K562 (cell line): ENCODE measurements around the gene TMCC1. TPM values are rescaled to one million over a fixed set of nuclear protein-coding genes. Genes with fewer than 3 reads are reported as not detected.

Experiments used
- ATAC-seq: fragments of 200-7000 bp; cut with Tn5 transposase; 3 replicates; pipeline ENCODE4 v1.9.1; 2020; ENCODE audit warnings: moderate library complexity
- BruUV-seq: library from RNA; stranded (reverse); fragments of 400-500 nt; replicated peaks from 2 replicates; lab custom pipeline; 2021; lab: Mats Ljungman, UMichigan
- CTCF ChIA-PET: fragments of 300-600 bp; formaldehyde crosslinking; extraction: SDS; loops from one replicate; lab custom pipeline; 2021; ENCODE audit warnings: low intra/inter-chr PET ratio; lab: Yijun Ruan, JAX
- POLR2A ChIA-PET: fragments of 300-600, 350-650 bp; sonication (Branson Sonifier 250); formaldehyde crosslinking; extraction: SDS; loops from one replicate; lab custom pipeline; 2021; ENCODE audit warnings: antibody characterized with exemption, inconsistent platforms; lab: Yijun Ruan, JAX
- DNase-seq, 4 experiments: peaks; one replicate each; pipeline versions ENCODE4 v3.0.0 to v3.0.0-alpha.2; 2011 to 2018; ENCODE audit warnings: low spot score in 3 of 4, mixed read lengths in 3 of 4; ENCODE audit errors: extremely low read depth in 1 of 4
- FAIRE-seq: peaks from 2 replicates; lab custom pipeline; 2011; peaks lifted over from hg19 to GRCh38; lab: Jason Lieb, UNC
- H2AFZ ChIP-seq: 2 replicates; pipeline ENCODE4 v1.6.0; 2011; ENCODE audit warnings: low read depth, low read length, control low read depth, inconsistent platforms
- H3K27ac ChIP-seq: fragments of 200-600 bp; 3 replicates; pipeline ENCODE4 v1.8.0; 2011; ENCODE audit warnings: low read depth, mild to moderate bottlenecking, control low read depth, inconsistent platforms, low read length, moderate library complexity, mixed read lengths; ENCODE audit errors: extremely low read depth
- H3K27me3 ChIP-seq, 2 experiments: fragments of 300-600 bp in 1 of 2; 2 replicates in 1 of 2; 3 replicates in 1 of 2; pipeline versions ENCODE4 v1.6.0 to v1.8.0; 2011; ENCODE audit warnings: inconsistent platforms in 2 of 2, low read length in 2 of 2, mild to moderate bottlenecking in 1 of 2, mixed read lengths in 1 of 2, moderate library complexity in 1 of 2; ENCODE audit not compliant: control insufficient read depth in 2 of 2, insufficient read depth in 2 of 2
- H3K36me3 ChIP-seq: fragments of 300-600 bp; 3 replicates; pipeline ENCODE4 v1.8.0; 2011; ENCODE audit warnings: mild to moderate bottlenecking, low read length, inconsistent platforms; ENCODE audit not compliant: control insufficient read depth, insufficient read depth
- H3K4me1 ChIP-seq, 2 experiments: fragments of 200-600 bp in 1 of 2; replicated peaks in 1 of 2; 2 replicates in 1 of 2; 3 replicates in 1 of 2; pipeline versions ENCODE4 v1.5.1 to v1.8.0; 2011; ENCODE audit warnings: inconsistent platforms in 2 of 2, low read length in 2 of 2, mild to moderate bottlenecking in 1 of 2, mixed read lengths in 1 of 2, moderate library complexity in 1 of 2; ENCODE audit not compliant: control insufficient read depth in 2 of 2, insufficient read depth in 2 of 2
- H3K4me2 ChIP-seq: 2 replicates; pipeline ENCODE4 v1.6.1; 2011; ENCODE audit warnings: low read length, control low read depth, inconsistent platforms, mixed read lengths; ENCODE audit not compliant: insufficient read depth
- H3K4me3 ChIP-seq: fragments of 200-600 bp; sonication (generic), shearing (Covaris generic); 2 replicates; pipeline ENCODE4 v1.5.1; 2016; ENCODE audit warnings: control low read depth, inconsistent platforms
- H3K79me2 ChIP-seq: fragments of 200-600 bp; 3 replicates; pipeline ENCODE4 v1.8.0; 2011; ENCODE audit warnings: low read length, inconsistent platforms; ENCODE audit not compliant: control insufficient read depth, insufficient read depth
- H3K9ac ChIP-seq, 2 experiments: 2 replicates each; pipeline versions ENCODE4 v1.6.0 to v1.6.1; 2011; ENCODE audit warnings: low read depth in 2 of 2, low read length in 2 of 2, control low read depth in 1 of 2, inconsistent platforms in 1 of 2, mild to moderate bottlenecking in 1 of 2, mixed read lengths in 1 of 2; ENCODE audit not compliant: insufficient read depth in 1 of 2
- H3K9me1 ChIP-seq: one replicate; pipeline ENCODE4 v1.6.0; 2011; ENCODE audit warnings: inconsistent platforms, mild to moderate bottlenecking, low read length, moderate library complexity; ENCODE audit not compliant: control insufficient read depth, insufficient read depth
- H3K9me3 ChIP-seq: replicated peaks from 2 replicates; pipeline ENCODE4 v1.5.1; 2011; ENCODE audit warnings: low read depth, low read length, inconsistent platforms; ENCODE audit not compliant: control insufficient read depth, insufficient read depth
- H4K20me1 ChIP-seq: replicated peaks from 2 replicates; pipeline ENCODE4 v1.6.1; 2011; ENCODE audit warnings: low read length, inconsistent platforms, mixed read lengths; ENCODE audit not compliant: control insufficient read depth, insufficient read depth
- ATF1 ChIP-seq, 2 experiments: fragments of 450-650 bp in 1 of 2; IDR thresholded peaks; 2 replicates each; pipeline ENCODE4 v1.6.1; 2016; ENCODE audit warnings: missing compliant biosample characterization in 1 of 2, missing genetic modification characterization in 1 of 2
- CC2D1A ChIP-seq: fragments of 450-650 bp; IDR thresholded peaks from 2 replicates; pipeline ENCODE4 v1.6.1; 2017; ENCODE audit warnings: mild to moderate bottlenecking
- CHAMP1 ChIP-seq: fragments of 450-650 bp; IDR thresholded peaks from 2 replicates; pipeline ENCODE4 v1.6.1; 2016; ENCODE audit warnings: mild to moderate bottlenecking
- HDAC3 ChIP-seq: fragments of 450-650 bp; IDR thresholded peaks from 2 replicates; pipeline ENCODE4 v1.6.1; 2018; ENCODE audit warnings: borderline replicate concordance, mild to moderate bottlenecking, moderate library complexity; ENCODE audit not compliant: partially characterized antibody
- NFRKB ChIP-seq: fragments of 450-650 bp; IDR thresholded peaks from 2 replicates; pipeline ENCODE4 v1.6.1; 2016; ENCODE audit warnings: low read depth
- TSC22D4 ChIP-seq: fragments of 450-650 bp; IDR thresholded peaks from 2 replicates; pipeline ENCODE4 v1.6.1; 2016; ENCODE audit warnings: missing genetic modification characterization, missing biosample characterization, control low read depth
- WGBS: fragments of 100-300 bp; shearing (Covaris generic); methylation state at CpG from one replicate; pipeline ENCODE4 v1.1.6; 2016; ENCODE audit warnings: low coverage, mixed read lengths; ENCODE audit not compliant: insufficient coverage; ENCODE audit errors: missing lambda C conversion rate; 5-methylcytosine and 5-hydroxymethylcytosine counted together
- in situ Hi-C: fragments of 300-500 bp; cut with MboI; formaldehyde crosslinking; loops from 4 replicates; pipeline ENCODE4 v1.15.0; 2018; ENCODE audit warnings: inconsistent platforms, mixed read lengths
- intact Hi-C: fragments of 100-400 bp; cut with micrococcal nuclease; formaldehyde crosslinking; loops from 2 replicates; pipeline ENCODE4 v1.14.2; 2022
- polyA plus RNA-seq, 8 experiments: library from polyadenylated mRNA; depleted of rRNA in 4 of 8; stranded (reverse) in 5 of 8; unstranded in 3 of 8; fragments of >200 nt; fragmentation: Nextera tagmentation in 2 of 8; fragmentation: Illumina TruSeq in 1 of 8; extraction: Ambion mirVana in 2 of 8; extraction: Trizol in 1 of 8; gene quantifications; 2 replicates each; pipeline versions ENCODE4 v1.2.1 to v1.2.3, GENCODE V29; 2011 to 2014; ENCODE audit warnings: inconsistent platforms in 1 of 8, missing spikeins in 1 of 8
- total RNA-seq, 7 experiments: library from RNA; depleted of rRNA in 6 of 7; stranded (reverse); fragments of >200 nt in 6 of 7; fragmentation: Illumina TruSeq in 2 of 7; extraction: Trizol in 2 of 7; gene quantifications; 2 replicates each; pipeline versions ENCODE4 v1.2.1 to v1.2.3, GENCODE V29; 2011 to 2021; ENCODE audit warnings: low replicate concordance in 1 of 7

Gene TMCC1
- total and polyA plus RNA-seq, 9 of the 15 experiments (the other 6 are each of a cell fraction or from before 2014, with no cell fraction given), result 0.89 to 8.7 (median 4.0) TPM

- WGBS, result 14% methylated on average over 1 of the region's 2 CpGs
- H3K27ac ChIP-seq, result no peak overlapping the region
- CTCF ChIA-PET, result no interaction called here
These were observed 177.7 kb downstream of the TMCC1 start for GRCh38 chr3:129715854-129716253.

More at GRCh38 chr3:129715854-129716253, 177.7 kb downstream of the TMCC1 start:
- TF ChIP-seq TSC22D4 (tag) (no peak), CHAMP1 (no peak), CC2D1A (no peak), HDAC3 (no peak), ATF1 (CRISPR knock-in tag; IDR thresholded peaks at IDR 0.05) (no peak), ATF1 (tag; IDR thresholded peaks at IDR 0.05) (no peak), NFRKB (no peak)
- Histone ChIP-seq H3K36me3 (no peaks in the 10 kb centered on the region), H3K4me1 (no peaks in the 10 kb centered on the region), H3K9me3 (no peaks in the 10 kb centered on the region), H3K27me3 (no peaks in the 10 kb centered on the region), H3K9me1 (no peaks in the 10 kb centered on the region), H3K4me2 (no peak overlapping the region), H4K20me1 (no peaks in the 10 kb centered on the region), H2AFZ (no peak overlapping the region), H3K9ac (no peak overlapping the region), H3K4me3 (no peak overlapping the region), H3K79me2 (no peaks in the 10 kb centered on the region)
- BruUV-seq, result no TSS peak
- no peak for ATAC-seq
- no peak for FAIRE-seq
- POLR2A ChIA-PET, result interaction anchor here (0.7 to 1.3 kb wide), 3 partner anchors 24 to 210 kb away, joined by 3 to 4 read pairs (median 4); no protein-coding TSS in a partner anchor
- intact Hi-C loops, result no loop called here
- in situ Hi-C loops, result no loop called here
- DNase-seq, result no peak
